ENCODE measurements around the gene MAP3K14. TPM values are rescaled to one million over a fixed set of nuclear protein-coding genes. Genes with fewer than 3 reads are reported as not detected.

Gene MAP3K14
- total RNA-seq, 1 experiment from 2014 or later, result 7.8 TPM

DNA sequence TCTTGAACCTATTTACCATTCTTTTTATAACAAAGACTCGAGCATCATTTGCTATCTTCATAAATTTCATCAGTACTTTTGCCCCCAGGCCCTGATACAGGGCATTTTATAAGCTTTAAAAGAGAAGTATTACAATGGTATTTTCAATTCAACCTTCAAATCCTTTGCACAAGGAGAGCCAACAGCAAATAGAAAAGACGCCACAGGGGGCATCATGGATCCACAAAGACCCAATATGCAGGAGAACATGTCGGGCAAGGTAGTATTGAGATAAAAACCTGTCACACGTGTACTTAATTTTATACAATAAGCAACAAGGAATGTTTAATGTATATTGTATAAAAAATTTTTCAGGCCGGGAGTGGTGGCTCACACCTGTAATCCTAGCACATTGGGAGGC is 10.2 kb downstream of the MAP3K14 start:
- no peak overlapping the region for H3K4me3 Mint-ChIP-seq
- H3K9me3 Mint-ChIP-seq, result no peaks in the 10 kb centered on the region
- Histone ChIP-seq H2AFZ (ENCODE audit: low read length) (no peak overlapping the region), H3K27ac (ENCODE audit: insufficient read length, low read depth, low read length) (no peak overlapping the region), H3K27me3 (ENCODE audit: insufficient read depth, low read length) (no peaks in the 10 kb centered on the region), H3K23ac (ENCODE audit: insufficient read length, low read depth, low read length) (no peak overlapping the region), H3K4me1 (ENCODE audit: insufficient read depth, low read length) (no peaks in the 10 kb centered on the region), H3K79me1 (ENCODE audit: insufficient read depth, low read depth, low read length, poor library complexity, severe bottlenecking) (no peaks in the 10 kb centered on the region), H3K23me2 (ENCODE audit: insufficient read length, low read depth, low read length, poor library complexity, severe bottlenecking) (peaks cover 2% of the 10 kb centered on the region), H2BK15ac (ENCODE audit: low read depth, low read length) (no peak overlapping the region), H3K9ac (ENCODE audit: extremely low read depth, insufficient read length, low read length) (no peak overlapping the region), H3T11ph (ENCODE audit: low read length) (no peak overlapping the region), H2BK5ac (ENCODE audit: insufficient read length, low read length) (no peak overlapping the region), H4K20me1 (ENCODE audit: control insufficient read depth, insufficient read depth, insufficient read length) (no peaks in the 10 kb centered on the region), H3K14ac (ENCODE audit: insufficient read depth, low read length) (no peak overlapping the region), H4K91ac (ENCODE audit: insufficient read length, low read depth, low read length) (no peak overlapping the region), H3K4ac (ENCODE audit: low read depth, low read length) (no peak overlapping the region), H3K9me3 (ENCODE audit: control insufficient read depth, low read depth, low read length) (no peaks in the 10 kb centered on the region), H2BK20ac (ENCODE audit: low read depth, low read length, poor library complexity, severe bottlenecking) (no peak overlapping the region), H3K56ac (ENCODE audit: insufficient read length, low read depth, low read length) (no peak overlapping the region), H3K4me2 (ENCODE audit: insufficient read depth, insufficient read length, low read length) (no peak overlapping the region), H2BK120ac (ENCODE audit: low read depth, low read length, poor library complexity, severe bottlenecking) (no peak overlapping the region), H3K18ac (ENCODE audit: insufficient read length, low read depth, low read length) (no peak overlapping the region), H3K79me2 (ENCODE audit: insufficient read depth, low read length) (peaks cover 2% of the 10 kb centered on the region; the same call in 1 of the 2 replicates), H2BK12ac (ENCODE audit: insufficient read length, low read depth, low read length) (no peak overlapping the region), H2AK5ac (ENCODE audit: insufficient read length, low read length) (no peak overlapping the region), H4K8ac (replicated peaks; ENCODE audit: insufficient read length, low read depth, low read length) (no peak overlapping the region), H4K5ac (ENCODE audit: insufficient read length, low read depth, low read length) (no peak overlapping the region)
- peaks cover 0 to 8% (median 3%) of the 10 kb centered on the region in 3 experiments; a peak in 5 of 7 replicates for H3K36me3 Mint-ChIP-seq (ENCODE audit: insufficient read depth in 1 of 3, low read depth in 3 of 3)
- H3K27me3 Mint-ChIP-seq (ENCODE audit: low read depth), result no peaks in the 10 kb centered on the region
- H3K27ac Mint-ChIP-seq, result no peak overlapping the region
- peak; percentile 49 for TF ChIP-seq CTCF (conservative IDR thresholded peaks at IDR 0.05)
- DNase-seq, result no peak
- H3K4me1 Mint-ChIP-seq, result peaks cover 15 to 17% of the 10 kb centered on the region in 2 experiments
- WGBS (ENCODE audit: extremely low coverage, insufficient read length, low lambda C conversion rate), result no CpG with 5 or more reads among the region's 5 CpGs
